Stimulated activated CD4-positive, alpha-beta T cell treated with anti-CD3 and anti-CD28 coated beads, Interleukin-12 subunit alpha, Interleukin-12 subunit beta, amount 100 ng/mL, for 24 hours (primary cell): ENCODE data around the gene EFCAB6.

Source experiments
- DNase-seq, 2 experiments: peaks; one replicate each; pipeline ENCODE4 v3.0.0-alpha.2; 2020; ENCODE audit warnings: low read depth in 2 of 2

The EFCAB6 gene

GRCh38 chr22:43847376-43848289 lies 35.5 kb upstream of the EFCAB6 start:
- no peak for DNase-seq

- DNase-seq, result no peak
These were observed 34.9 kb upstream of the EFCAB6 start for GRCh38 chr22:43846966-43847365.

GRCh38 chr22:43845981-43846380 lies 33.9 kb upstream of the EFCAB6 start:
- no peak for DNase-seq

GRCh38 chr22:43844560-43845545 lies 32.7 kb upstream of the EFCAB6 start:
- DNase-seq, result no peak

- DNase-seq, result no peak
These were observed 31.9 kb upstream of the EFCAB6 start for GRCh38 chr22:43843783-43844530.

- no peak for DNase-seq
These were observed 29.6 kb upstream of the EFCAB6 start for GRCh38 chr22:43841742-43842141.

GRCh38 chr22:43840851-43841250 lies 28.7 kb upstream of the EFCAB6 start:
- no peak for DNase-seq

- DNase-seq, result no peak
These were observed 28.3 kb upstream of the EFCAB6 start for GRCh38 chr22:43840431-43840830.

GRCh38 chr22:43839781-43840180 lies 27.7 kb upstream of the EFCAB6 start:
- DNase-seq, result no peak

GRCh38 chr22:43838571-43839307 lies 26.6 kb upstream of the EFCAB6 start:
- DNase-seq, result no peak

GRCh38 chr22:43838161-43838560 lies 26.1 kb upstream of the EFCAB6 start:
- no peak for DNase-seq

- DNase-seq, result no peak
These were observed 25.6 kb upstream of the EFCAB6 start for GRCh38 chr22:43837666-43838065.

- no peak for DNase-seq
These were observed 23.6 kb upstream of the EFCAB6 start for GRCh38 chr22:43835736-43836135.

GRCh38 chr22:43835166-43835565 lies 23.1 kb upstream of the EFCAB6 start:
- DNase-seq, result no peak

- DNase-seq, result no peak
These were observed 21.5 kb upstream of the EFCAB6 start for GRCh38 chr22:43833286-43834240.

GRCh38 chr22:43832393-43833265 lies 20.5 kb upstream of the EFCAB6 start:
- no peak for DNase-seq

GRCh38 chr22:43831561-43832392 lies 19.7 kb upstream of the EFCAB6 start:
- DNase-seq, result no peak
